Coronary artery (tissue), 2 donors: ENCODE measurements around the gene GSTM1.
"Not testable (repeated sequence)": the region's sequence is repeated elsewhere in the genome, so short reads cannot be mapped to it uniquely, and the experiment has no call there.

Source experiments
- DNase-seq: peaks from one replicate; pipeline ENCODE4 v3.0.0-alpha.2; 2017; ENCODE audit warnings: low spot score
- H3K27ac ChIP-seq, 2 donors: fragments of 200-600 bp; sonication (generic); one replicate each; pipeline ENCODE4 v1.5.1; 2016 to 2019
- H3K4me3 ChIP-seq: fragments of 200-600 bp; sonication (generic); 2 replicates; pipeline ENCODE4 v1.5.1; 2016; ENCODE audit warnings: mild to moderate bottlenecking, moderate library complexity
- TF ChIP-seq, protein P1 (sequence below): fragments of 200-600 bp; sonication (generic); IDR thresholded peaks from one replicate; pipeline ENCODE4 v1.5.1; 2019; ENCODE audit warnings: antibody characterized with exemption

GSTM1 gene

DNA sequence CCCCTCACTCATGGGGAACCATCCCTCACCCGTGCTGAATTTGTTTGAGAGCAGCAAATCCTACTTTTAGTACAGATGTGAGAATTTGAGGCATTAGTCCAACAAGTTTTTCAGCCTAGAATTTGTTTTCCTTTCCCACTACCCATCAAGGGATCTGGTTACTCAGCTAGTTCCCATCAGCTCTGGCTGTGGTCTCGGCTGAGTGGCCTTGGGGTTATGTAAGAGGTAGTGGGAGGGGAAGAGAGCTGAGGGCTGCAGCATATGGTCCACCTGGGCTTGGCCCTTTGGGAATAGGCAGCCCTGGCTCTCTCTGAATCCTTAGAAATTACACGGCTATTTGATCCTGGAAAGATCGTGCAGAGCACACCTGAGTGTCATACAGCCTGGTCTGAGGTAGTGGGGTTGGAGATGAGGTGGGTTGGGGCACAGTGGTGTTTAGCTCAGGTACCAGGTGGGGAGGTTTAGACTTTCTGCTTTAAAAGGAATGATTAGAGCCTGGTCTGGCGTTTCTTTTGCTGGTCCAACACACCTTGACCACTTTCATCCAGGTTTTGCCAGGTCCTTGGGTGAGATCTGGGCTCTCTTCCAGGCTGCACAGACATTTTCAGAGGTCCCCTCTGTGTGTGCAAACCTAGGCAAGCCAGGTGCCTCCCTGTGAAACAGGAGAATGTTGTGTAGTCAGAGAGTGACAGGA lies 27.5 kb upstream of the GSTM1 start:
- TF ChIP-seq, protein P1, sequence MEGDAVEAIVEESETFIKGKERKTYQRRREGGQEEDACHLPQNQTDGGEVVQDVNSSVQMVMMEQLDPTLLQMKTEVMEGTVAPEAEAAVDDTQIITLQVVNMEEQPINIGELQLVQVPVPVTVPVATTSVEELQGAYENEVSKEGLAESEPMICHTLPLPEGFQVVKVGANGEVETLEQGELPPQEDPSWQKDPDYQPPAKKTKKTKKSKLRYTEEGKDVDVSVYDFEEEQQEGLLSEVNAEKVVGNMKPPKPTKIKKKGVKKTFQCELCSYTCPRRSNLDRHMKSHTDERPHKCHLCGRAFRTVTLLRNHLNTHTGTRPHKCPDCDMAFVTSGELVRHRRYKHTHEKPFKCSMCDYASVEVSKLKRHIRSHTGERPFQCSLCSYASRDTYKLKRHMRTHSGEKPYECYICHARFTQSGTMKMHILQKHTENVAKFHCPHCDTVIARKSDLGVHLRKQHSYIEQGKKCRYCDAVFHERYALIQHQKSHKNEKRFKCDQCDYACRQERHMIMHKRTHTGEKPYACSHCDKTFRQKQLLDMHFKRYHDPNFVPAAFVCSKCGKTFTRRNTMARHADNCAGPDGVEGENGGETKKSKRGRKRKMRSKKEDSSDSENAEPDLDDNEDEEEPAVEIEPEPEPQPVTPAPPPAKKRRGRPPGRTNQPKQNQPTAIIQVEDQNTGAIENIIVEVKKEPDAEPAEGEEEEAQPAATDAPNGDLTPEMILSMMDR, result no peak
- DNase-seq, result no peak

DNA sequence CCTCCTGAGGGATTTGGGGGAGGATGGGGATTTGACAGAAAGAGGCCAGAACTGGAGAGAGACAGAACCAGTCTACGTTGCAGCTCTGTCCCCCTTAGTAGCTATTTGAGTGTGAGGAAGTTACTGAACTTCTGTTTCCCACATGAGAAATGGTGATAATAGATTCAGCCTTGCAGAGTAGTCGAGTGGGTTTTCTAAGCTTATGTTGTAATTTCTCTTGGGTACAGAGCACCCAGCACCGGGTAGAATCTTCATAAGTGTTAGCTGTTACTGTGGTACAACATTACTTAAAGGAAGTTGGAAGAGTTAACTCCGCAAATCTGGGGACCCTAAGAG lies 27.0 kb upstream of the GSTM1 start:
- not testable (repeated sequence) for DNase-seq, H3K4me3 ChIP-seq, H3K27ac ChIP-seq

More for the DNA sequence above, 27.5 kb upstream of the GSTM1 start:
- H3K4me3 ChIP-seq, result no peak overlapping the region
- no peak overlapping the region for H3K27ac ChIP-seq

DNA sequence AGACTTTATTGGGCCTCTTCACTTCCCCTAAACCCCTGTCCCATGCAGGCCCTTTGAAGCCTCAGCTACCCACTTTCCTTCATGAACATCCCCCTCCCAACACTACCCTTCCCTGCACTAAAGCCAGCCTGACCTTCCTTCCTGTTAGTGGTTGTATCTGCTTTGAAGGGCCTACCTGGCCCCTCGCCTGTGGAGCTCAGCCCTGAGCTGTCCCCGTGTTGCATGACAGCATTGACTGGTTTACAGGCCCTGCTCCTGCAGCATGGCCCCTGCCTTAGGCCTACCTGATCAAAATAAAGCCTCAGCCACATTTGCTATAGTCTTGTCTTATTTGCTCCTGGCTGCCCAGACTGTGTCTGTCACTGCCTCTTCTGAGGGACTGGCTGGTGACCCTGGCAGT lies 26.2 kb upstream of the GSTM1 start:
- Histone ChIP-seq H3K4me3 (no peak overlapping the region), H3K27ac (no peak overlapping the region)
- DNase-seq, result no peak
- TF ChIP-seq, protein P1, result no peak

DNA sequence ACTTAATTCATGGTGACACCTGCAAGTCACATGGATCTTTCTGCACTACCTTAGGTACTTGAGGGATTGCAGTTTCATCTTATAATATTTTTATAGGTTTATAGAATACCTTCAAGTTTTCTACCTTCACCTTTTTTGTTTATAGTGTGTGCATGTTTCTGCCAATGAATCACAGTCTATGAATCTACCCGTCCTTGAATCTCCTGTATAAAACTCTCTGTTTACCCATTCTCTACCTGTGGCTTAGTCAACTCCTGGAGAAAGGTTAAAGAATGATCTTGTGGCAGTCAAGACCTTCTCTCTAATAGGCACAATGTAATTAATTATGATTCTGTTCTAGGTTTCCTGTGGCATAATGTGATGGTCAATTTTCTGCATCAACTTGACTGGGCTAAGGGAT lies 22.9 kb upstream of the GSTM1 start:
- TF ChIP-seq, protein P1, result no peak
- Histone ChIP-seq H3K4me3 (no peak overlapping the region), H3K27ac (no peak overlapping the region)
- DNase-seq, result no peak

DNA sequence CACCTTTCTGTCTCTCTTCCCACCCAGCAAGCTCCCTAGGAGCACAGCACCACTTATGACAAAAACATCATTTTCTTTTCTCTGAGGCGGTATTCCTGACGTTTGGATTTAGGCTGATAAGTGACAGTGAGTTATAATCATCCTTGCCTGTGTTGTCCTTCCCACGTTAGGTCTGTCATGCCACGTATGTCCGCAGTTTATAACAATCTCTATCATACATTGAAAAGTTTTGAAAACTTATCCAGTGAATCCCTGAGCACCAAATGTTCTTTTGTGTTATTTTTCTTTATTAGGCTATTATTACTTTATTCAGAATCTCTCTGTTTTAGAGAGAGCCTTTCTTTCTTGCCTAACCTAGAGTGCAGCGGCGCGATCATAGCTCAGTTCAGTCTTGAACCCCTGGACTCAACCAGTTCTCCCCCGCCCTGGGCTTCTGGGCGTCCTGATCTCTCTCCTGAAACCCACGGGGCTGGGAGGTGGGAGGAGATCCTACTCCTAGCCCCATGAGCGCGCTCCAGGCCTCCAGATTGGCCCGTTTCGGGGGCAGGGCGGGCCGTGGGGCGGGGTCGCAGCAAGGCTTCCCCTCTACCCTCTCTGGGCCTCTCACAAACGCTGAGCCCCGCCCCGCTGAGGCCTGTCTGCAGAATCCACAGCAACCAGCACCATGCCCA lies 20.0 kb upstream of the GSTM1 start, which contains the start of gene GSTM2:
GSTM2 (plus strand) TSS at position 606 of the 671 bp plus-strand sequence; CDS start at position 665, 59 bp downstream.
- TF ChIP-seq, protein P1, result no peak
- DNase-seq, result peak; percentile 96
- H3K27ac ChIP-seq, result peak within 1 kb of the TSS; percentile 32 to 82
- peak within 1 kb of the TSS; percentile 93 for H3K4me3 ChIP-seq

DNA sequence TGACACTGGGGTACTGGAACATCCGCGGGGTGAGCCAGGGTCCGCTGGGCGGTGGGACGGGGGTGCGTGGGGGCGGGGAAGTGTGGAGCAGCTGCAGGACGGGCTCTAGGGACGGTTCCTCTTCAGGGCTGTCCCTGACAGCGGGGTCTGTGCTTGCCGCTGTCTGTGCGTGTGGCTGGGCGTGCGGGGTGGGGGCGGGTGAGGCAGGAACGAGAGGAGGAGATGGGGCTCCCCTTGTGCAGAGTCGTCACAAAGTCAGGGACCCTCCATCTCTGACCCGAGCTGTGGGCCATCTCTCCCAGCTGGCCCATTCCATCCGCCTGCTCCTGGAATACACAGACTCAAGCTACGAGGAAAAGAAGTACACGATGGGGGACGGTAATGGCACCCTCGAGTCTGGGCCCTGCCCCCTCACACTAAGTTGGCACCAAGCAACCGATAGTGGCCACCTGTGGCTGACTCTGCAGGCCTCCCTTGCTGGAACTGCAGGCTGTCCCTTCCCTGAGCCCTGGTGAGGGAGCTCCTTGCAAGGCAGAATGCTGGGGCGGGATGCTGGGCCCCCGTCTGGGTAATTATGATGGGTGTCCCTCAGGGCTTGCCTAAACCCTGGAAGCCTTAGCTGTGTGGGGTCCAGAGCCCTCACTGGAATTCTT lies 19.4 kb upstream of the GSTM1 start:
- H3K27ac ChIP-seq, result peak overlapping the region in 1 of 2 donors; percentile 82
- TF ChIP-seq, protein P1, result no peak
- DNase-seq, result no peak
- peak overlapping the region; percentile 93 for H3K4me3 ChIP-seq

DNA sequence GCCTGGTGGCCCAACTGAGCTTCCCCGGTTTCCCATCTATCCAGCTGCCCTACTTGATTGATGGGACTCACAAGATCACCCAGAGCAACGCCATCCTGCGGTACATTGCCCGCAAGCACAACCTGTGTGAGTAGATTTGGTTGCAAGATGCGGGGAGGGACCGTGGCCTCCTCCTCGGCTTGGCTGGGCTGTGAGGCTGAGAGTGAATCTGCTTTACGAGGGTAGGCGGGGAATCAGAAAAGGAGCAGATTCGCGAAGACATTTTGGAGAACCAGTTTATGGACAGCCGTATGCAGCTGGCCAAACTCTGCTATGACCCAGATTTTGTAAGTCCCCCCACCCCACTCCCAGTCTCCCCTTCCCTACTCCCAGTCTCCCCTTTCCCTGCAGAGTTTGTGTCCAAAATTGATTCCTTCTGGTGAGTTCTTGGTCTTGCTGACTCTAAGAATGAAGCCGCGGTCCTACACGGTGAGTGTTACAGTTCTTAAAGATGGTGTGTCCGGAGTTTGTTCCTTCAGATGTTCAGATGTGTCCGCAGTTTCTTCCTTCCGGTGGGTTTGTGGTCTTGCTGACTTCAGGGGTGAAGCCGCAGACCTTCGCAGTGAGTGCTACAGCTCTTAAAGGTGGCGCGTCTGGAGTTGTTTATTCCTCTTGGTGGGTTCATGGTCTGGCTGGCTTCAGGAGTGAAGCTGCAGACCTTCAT lies 18.2 kb upstream of the GSTM1 start:
- TF ChIP-seq, protein P1, result no peak
- no peak for DNase-seq
- Histone ChIP-seq H3K27ac (no peak overlapping the region), H3K4me3 (no peak overlapping the region)

DNA sequence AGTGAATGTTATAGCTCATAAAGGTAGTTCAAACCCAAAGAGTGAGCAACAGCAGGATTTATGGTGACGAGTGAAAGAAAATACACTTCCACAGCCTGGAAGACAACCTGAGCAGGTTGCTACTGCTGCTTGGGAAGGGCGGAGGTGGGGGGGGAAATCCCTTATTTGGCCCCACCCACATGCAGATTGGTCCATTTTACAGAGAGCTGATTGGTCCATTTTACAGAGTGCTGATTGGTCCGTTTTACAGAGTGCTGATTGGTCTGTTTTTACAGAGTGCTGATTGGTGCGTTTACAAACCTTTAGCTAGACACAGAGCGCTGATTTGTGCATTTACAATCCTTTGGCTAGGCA lies 17.7 kb upstream of the GSTM1 start:
- not testable (repeated sequence) for DNase-seq, H3K27ac ChIP-seq, H3K4me3 ChIP-seq
